T-helper 9 cell (primary cell): ENCODE data around the gene CAMSAP3.

ENCODE experiments used
- DNase-seq: peaks from one replicate; pipeline ENCODE4 v3.0.0-alpha.2; 2020

Gene CAMSAP3

GRCh38 chr19:7654401-7654800, 58.7 kb downstream of the CAMSAP3 start:
- no peak for DNase-seq

GRCh38 chr19:7655581-7655980, 59.9 kb downstream of the CAMSAP3 start:
- no peak for DNase-seq

- DNase-seq, result no peak
Measured at GRCh38 chr19:7657131-7657751, 61.6 kb downstream of the CAMSAP3 start.

- no peak for DNase-seq
Measured at GRCh38 chr19:7658219-7658686, 62.6 kb downstream of the CAMSAP3 start.

- DNase-seq, result no peak
Measured at GRCh38 chr19:7661744-7662538, 66.3 kb downstream of the CAMSAP3 start.

- DNase-seq, result no peak
Measured at GRCh38 chr19:7662657-7663056, 67.0 kb downstream of the CAMSAP3 start.

GRCh38 chr19:7663706-7664105, 68.0 kb downstream of the CAMSAP3 start:
- DNase-seq, result no peak

- no peak for DNase-seq
Measured at GRCh38 chr19:7665076-7665475, 69.4 kb downstream of the CAMSAP3 start.
